Measurements from ENCODE around the gene CASQ2. TPM values are rescaled to one million over a fixed set of nuclear protein-coding genes. Genes with fewer than 3 reads are reported as not detected.

Gene CASQ2
- total RNA-seq, 8 experiments from 2014 or later = 0.09 to 0.42 (median 0.21) TPM; not detected in 3

DNA sequence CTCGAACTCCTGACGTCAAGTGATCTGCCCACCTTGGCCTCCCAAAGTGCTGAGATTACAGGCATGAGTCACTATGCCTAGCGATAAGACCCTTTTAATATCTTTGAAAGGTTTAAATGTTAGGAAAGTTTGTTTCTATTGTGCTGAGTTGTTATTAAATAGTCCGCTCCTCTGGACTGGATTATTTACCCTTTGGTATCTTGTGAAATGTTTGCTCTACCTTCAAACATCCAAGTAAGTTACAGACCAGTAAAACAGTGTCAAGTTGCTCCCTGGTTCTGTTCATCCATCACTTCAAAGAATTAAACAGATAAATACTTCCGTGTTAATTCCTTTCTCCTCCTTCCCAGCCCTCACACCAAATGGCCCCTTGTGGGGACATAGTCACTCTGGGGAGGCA lies 44.8 kb downstream of the CASQ2 start:
- WGBS, 10 experiments = 0 to 94% (median 85%) methylated on average over 1 to 5 of the region's 5 CpGs; no CpG with 5 or more reads in 4 of the 10 experiments
- Histone ChIP-seq H3K4me3 (no peak overlapping the region), H3K4me1 (replicated peaks in 1 of 2) (peaks cover 16 to 23% of the 10 kb centered on the region in 2 donors), H3K27ac (no peak overlapping the region)
- no peak for ATAC-seq (replicated peaks in 6 of 8)
- in situ Hi-C loops (cut with MboI; ENCODE audit: low pct_unique_long_range_greater_than_20kb in 2 of 9, low sequenced_read_pairs in 9 of 9, unreplicated experiment in 9 of 9) = loop anchor here in 1 of 9 experiments (25.0 kb wide), 1 partner anchor 111 kb away; no protein-coding TSS in a partner anchor

DNA sequence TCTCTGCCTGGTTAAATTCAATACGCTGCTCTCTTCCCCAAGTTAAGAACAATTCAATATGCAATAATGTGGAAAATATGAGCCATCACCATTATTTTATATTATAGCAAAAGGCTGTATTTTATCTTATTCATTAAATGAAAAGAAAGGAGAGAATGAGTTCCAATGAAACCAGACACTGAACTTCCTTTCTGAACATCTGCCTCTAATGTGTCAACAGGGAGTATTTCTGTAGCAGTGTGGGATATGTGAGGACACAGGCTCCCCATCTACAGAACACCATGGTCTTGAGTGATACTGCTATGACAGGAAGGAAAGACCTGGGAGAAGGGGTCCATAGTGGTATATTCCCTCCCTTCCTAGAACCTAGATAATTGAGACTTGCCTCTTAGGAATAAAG lies 46.3 kb downstream of the CASQ2 start:
- Histone ChIP-seq H3K27ac (no peak overlapping the region), H3K4me3 (no peak overlapping the region), H3K4me1 (replicated peaks in 1 of 2) (peaks cover 4 to 15% of the 10 kb centered on the region in 2 donors)
- in situ Hi-C loops (cut with MboI; ENCODE audit: low pct_unique_long_range_greater_than_20kb in 2 of 9, low sequenced_read_pairs in 9 of 9, unreplicated experiment in 9 of 9) = loop anchor here in 1 of 9 experiments (25.0 kb wide), 1 partner anchor 110 kb away; no protein-coding TSS in a partner anchor
- WGBS, 10 experiments = 44 to 100% (median 67%) methylated on average over 1 of the region's 1 CpG; no CpG with 5 or more reads in 2 of the 10 experiments
- no peak for ATAC-seq (replicated peaks in 6 of 8)

DNA sequence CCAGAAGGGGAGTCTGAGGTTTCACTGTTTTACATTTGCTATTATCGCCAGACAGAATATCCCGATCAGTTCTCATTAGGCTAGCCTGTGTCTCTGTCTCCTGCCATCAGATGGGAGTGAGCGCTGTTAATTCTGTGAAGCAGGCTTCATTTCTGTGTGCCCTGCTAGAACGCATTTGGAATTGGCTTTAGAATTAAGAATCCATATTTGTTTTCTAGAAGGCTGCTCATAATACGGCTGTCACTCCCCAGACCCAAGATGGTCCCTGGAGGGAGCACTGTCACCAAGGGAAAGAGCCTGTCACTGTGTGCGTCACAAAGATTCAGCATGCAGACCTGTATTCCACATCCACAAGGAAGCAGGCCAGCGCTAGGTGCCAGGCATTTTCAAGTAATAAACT lies 49.2 kb downstream of the CASQ2 start:
- in situ Hi-C loops (cut with MboI; ENCODE audit: low pct_unique_long_range_greater_than_20kb in 2 of 9, low sequenced_read_pairs in 9 of 9, unreplicated experiment in 9 of 9) = loop anchor here in 3 of 9 experiments (10.0 to 25.0 kb wide), 2 partner anchors 46 to 107 kb away; partner anchors contain the start of gene CASQ2 (in 2 of the 3)
- H3K27ac ChIP-seq = peak overlapping the region in 1 of 2 donors; percentile 36
- no peak overlapping the region for H3K4me3 ChIP-seq
- H3K4me1 ChIP-seq (replicated peaks in 1 of 2) = peaks cover 3 to 15% of the 10 kb centered on the region in 2 donors
- ATAC-seq (replicated peaks in 6 of 8) = peak in 4 of 8 experiments; percentile 43 to 67 (median 62)
- 52 to 95% (median 87%) methylated on average over 1 to 7 of the region's 7 CpGs for WGBS, 10 experiments

DNA sequence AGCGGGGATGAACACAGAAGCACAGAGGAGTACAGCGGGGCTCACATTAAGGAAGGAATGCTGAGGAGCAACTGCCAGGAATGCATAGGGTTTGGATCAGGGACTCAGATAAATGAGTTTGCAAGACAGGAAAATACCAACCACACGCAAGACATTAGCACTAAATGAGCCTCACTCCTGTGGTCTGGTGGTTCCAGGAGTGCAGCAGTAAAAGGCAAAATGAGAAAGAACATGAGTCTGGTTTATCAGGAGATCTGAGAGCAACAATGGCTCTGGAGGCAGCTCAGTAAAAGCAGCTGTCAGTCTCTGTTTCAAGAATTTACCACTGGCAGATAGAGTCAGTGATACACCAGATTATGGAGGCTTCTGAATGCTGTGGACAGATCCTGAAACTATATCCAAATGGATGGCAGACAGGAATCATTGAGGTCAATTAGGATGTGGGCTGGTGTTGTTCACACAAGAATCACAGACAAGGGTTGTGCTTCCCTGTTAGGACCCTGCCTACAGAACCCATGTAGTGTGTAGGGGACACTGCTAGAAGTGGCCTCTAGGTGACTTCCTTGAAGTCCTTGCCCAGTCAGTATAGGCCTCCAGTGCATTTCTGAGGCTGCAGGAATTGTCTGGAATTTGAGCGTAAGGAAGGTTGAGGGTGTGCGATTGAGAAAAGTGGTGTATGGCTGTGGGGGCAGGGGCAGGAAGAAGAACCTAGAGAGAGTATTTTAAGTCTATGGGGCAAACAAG lies 50.3 kb downstream of the CASQ2 start:
- Histone ChIP-seq H3K4me3 (no peak overlapping the region), H3K4me1 (replicated peaks in 1 of 2) (peaks cover 3 to 15% of the 10 kb centered on the region in 2 donors), H3K27ac (no peak overlapping the region)
- in situ Hi-C loops (cut with MboI; ENCODE audit: low pct_unique_long_range_greater_than_20kb in 2 of 9, low sequenced_read_pairs in 9 of 9, unreplicated experiment in 9 of 9) = loop anchor here in 3 of 9 experiments (10.0 to 25.0 kb wide), 2 partner anchors 47 to 106 kb away; partner anchors contain the start of gene CASQ2 (in 2 of the 3)
- no peak for ATAC-seq (replicated peaks in 6 of 8)
- 20 to 97% (median 73%) methylated on average over 1 to 5 of the region's 5 CpGs; no CpG with 5 or more reads in 2 of the 10 experiments for WGBS, 10 experiments

DNA sequence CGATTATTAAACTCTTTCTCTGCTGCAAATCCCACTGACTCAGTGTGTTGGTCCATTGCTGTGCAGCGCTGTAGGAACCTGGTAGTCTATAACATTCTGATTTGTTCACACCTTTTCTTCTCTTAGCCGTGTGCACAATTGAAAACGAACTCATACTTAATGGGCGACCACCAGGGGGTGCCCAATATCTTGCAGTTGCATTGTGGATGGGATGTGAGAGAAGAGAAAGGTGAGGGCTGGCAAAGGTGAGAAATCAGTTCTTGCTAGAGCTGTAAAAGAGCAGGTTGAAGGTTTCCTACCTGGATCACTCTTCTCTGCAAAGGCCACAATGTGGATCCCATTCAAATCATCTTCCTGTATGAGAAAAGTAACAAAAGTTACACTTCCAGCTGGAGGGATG lies 51.0 kb downstream of the CASQ2 start:
- ATAC-seq (replicated peaks in 6 of 8) = peak in 4 of 8 experiments; percentile 50 to 75 (median 64)
- in situ Hi-C loops (cut with MboI; ENCODE audit: low pct_unique_long_range_greater_than_20kb in 2 of 9, low sequenced_read_pairs in 9 of 9, unreplicated experiment in 9 of 9) = loop anchor here in 3 of 9 experiments (10.0 to 25.0 kb wide), 2 partner anchors 47 to 105 kb away; partner anchors contain the start of gene CASQ2 (in 2 of the 3)
- H3K4me1 ChIP-seq (replicated peaks in 1 of 2) = peaks cover 3 to 15% of the 10 kb centered on the region in 2 donors

DNA sequence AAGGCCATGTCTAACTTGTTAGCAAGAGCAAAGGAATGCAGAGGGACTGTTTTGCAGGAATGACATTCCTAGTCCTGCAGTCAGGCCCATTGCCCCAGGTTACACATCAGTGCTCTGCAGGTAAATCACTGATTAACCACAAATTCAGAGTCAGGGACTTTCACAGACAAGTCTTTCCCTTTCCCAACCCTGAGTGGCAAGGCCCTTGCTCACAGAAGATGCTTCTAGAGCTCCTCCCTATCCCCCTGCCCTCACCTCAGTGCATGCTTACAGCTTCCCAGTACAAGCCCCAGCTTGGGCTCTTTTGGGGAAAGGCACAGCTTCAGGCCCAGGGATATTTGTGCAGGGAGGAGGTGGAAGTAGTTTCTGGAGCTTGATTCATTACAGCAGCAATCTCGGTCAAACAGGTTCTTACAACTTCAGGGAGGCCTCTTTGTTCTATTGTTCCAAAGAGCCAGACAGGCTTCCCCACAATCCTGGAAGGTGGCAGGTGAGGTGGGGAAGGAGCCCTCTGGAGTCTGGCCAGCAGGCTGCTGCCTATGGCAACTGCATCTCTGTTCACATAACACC lies 53.9 kb downstream of the CASQ2 start:
- Histone ChIP-seq H3K4me3 (no peak overlapping the region), H3K4me1 (replicated peaks in 1 of 2) (peaks cover 3 to 14% of the 10 kb centered on the region in 2 donors), H3K27ac (no peak overlapping the region)
- in situ Hi-C loops (cut with MboI; ENCODE audit: low pct_unique_long_range_greater_than_20kb in 2 of 9, low sequenced_read_pairs in 9 of 9, unreplicated experiment in 9 of 9) = loop anchor here in 3 of 9 experiments (10.0 to 25.0 kb wide), 2 partner anchors 50 to 102 kb away; partner anchors contain the start of gene CASQ2 (in 2 of the 3)
- WGBS, 10 experiments = 57 to 71% (median 63%) methylated on average over 1 of the region's 1 CpG; no CpG with 5 or more reads in 6 of the 10 experiments
- ATAC-seq (replicated peaks in 6 of 8) = peak in 1 of 8 experiments; percentile 17

More for the DNA sequence above, 51.0 kb downstream of the CASQ2 start:
- Histone ChIP-seq H3K4me3 (no peak overlapping the region), H3K27ac (no peak overlapping the region)
- 20 to 81% (median 51%) methylated on average over 2 to 5 of the region's 5 CpGs; no CpG with 5 or more reads in 2 of the 10 experiments for WGBS, 10 experiments

DNA sequence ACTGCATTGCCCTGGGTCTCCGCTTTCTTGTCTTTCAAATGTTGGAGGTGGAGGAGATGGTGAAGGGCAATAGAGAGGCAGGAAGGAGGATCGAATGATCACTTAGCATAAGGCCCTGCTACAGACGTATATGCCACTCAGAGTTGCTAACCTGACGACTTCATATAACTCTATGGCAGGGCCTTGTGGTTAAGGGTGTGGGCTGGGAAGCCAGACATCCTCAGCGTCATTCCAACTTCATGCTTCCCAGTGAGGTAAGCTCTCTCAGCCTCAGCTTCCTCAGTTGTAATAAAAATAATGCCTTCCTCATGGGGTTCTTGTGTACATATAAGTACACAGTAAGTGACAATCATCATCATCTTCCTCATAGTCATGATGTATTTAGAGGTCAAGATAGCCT lies 54.6 kb downstream of the CASQ2 start:
- 27 to 87% (median 85%) methylated on average over 2 to 4 of the region's 5 CpGs; no CpG with 5 or more reads in 4 of the 10 experiments for WGBS, 10 experiments

DNA sequence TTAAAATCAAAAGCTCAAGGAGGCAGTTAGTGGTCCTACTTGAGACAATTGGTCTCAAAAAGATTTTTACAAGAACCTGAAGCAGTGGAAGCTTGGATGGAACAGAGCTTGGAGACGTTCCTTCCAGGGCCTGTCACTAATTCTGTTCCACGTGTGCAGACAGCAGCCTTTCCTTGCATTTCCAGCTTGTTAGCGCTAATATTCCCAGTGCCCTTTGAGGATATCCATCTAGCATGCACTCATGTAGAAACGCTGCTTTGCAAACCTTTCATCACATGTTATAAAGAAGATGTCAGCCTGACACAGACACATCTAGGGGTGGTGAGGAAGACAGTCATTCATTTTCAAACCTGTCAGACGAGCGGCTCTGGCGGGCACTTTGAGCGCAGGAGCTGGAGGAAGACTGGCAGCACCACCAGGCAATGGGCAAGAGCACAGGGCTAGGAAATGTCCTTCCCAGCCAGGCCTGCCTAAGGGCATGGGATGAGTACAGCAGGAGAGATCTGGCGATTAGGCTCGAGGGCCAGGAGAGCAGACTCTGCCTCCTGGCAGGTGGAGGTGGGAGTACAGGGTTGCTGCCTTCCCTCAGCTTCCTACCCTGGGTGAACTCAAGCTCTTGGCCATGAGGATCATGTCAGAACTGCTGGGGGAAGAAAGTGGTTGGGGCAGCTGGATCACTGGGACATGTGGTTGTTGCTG lies 55.5 kb downstream of the CASQ2 start:
- 0 to 95% (median 61%) methylated on average over 1 to 10 of the region's 10 CpGs; no CpG with 5 or more reads in 1 of the 10 experiments for WGBS, 10 experiments
- in situ Hi-C loops (cut with MboI; ENCODE audit: low pct_unique_long_range_greater_than_20kb in 2 of 9, low sequenced_read_pairs in 9 of 9, unreplicated experiment in 9 of 9) = loop anchor here in 3 of 9 experiments (10.0 to 25.0 kb wide), 2 partner anchors 52 to 101 kb away; partner anchors contain the start of gene CASQ2 (in 2 of the 3)
- Histone ChIP-seq H3K4me3 (no peak overlapping the region), H3K27ac (no peak overlapping the region), H3K4me1 (replicated peaks in 1 of 2) (peaks cover 0 to 2% of the 10 kb centered on the region in 2 donors)
- peak in 2 of 8 experiments; percentile 38 to 42 for ATAC-seq (replicated peaks in 6 of 8)

More for the DNA sequence above, 54.6 kb downstream of the CASQ2 start:
- Histone ChIP-seq H3K27ac (no peak overlapping the region), H3K4me1 (replicated peaks in 1 of 2) (peaks cover 0 to 6% of the 10 kb centered on the region in 2 donors), H3K4me3 (no peak overlapping the region)
- in situ Hi-C loops (cut with MboI; ENCODE audit: low pct_unique_long_range_greater_than_20kb in 2 of 9, low sequenced_read_pairs in 9 of 9, unreplicated experiment in 9 of 9) = loop anchor here in 3 of 9 experiments (10.0 to 25.0 kb wide), 2 partner anchors 51 to 102 kb away; partner anchors contain the start of gene CASQ2 (in 2 of the 3)
- ATAC-seq (replicated peaks in 6 of 8) = no peak

DNA sequence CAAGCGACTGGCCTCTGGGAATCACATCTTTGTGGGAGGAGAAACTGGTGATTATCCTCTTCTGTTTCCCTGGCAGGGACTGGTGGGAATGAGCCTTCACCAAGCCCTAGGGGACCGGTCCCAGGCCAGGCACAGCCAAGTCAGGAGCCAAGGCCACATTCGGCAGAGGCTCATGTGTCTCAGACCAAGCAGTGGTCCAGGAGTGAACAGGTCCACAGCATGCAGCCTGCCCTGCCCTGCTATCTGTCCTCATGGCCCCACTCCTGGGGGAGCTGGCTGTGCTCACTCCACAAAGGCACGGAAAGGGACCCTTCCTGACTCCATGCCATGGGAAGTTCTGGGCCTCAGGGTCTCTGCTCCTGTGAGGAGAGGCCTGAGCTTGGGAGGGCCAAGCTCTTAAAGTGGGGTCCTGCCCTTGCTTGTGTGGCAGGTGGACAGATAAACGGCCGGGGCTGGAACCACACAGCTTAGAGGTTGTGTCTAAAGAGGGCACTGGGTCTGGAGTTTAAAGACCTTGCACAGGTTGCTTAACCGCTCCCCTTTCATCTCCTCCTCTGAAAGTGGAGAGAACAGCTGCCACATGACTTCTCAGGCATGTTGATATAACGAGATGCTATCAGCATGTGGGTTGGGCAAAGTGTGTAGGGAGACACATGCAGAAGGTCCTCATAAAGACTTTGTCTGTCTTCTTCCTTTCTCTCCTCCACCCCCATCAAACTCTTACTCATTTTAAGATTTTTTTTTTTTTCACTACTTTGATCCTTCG lies 57.5 kb downstream of the CASQ2 start:
- 0 to 76% (median 60%) methylated on average over 2 to 8 of the region's 9 CpGs for WGBS, 10 experiments
- H3K27ac ChIP-seq = no peak overlapping the region
- peaks cover 0 to 3% of the 10 kb centered on the region in 2 donors for H3K4me1 ChIP-seq (replicated peaks in 1 of 2)
- no peak overlapping the region for H3K4me3 ChIP-seq
- in situ Hi-C loops (cut with MboI; ENCODE audit: low pct_unique_long_range_greater_than_20kb in 2 of 9, low sequenced_read_pairs in 9 of 9, unreplicated experiment in 9 of 9) = loop anchor here in 3 of 9 experiments (10.0 to 25.0 kb wide), 2 partner anchors 54 to 99 kb away; partner anchors contain the start of gene CASQ2 (in 2 of the 3)
- ATAC-seq (replicated peaks in 6 of 8) = peak in 2 of 8 experiments; percentile 53 to 68

DNA sequence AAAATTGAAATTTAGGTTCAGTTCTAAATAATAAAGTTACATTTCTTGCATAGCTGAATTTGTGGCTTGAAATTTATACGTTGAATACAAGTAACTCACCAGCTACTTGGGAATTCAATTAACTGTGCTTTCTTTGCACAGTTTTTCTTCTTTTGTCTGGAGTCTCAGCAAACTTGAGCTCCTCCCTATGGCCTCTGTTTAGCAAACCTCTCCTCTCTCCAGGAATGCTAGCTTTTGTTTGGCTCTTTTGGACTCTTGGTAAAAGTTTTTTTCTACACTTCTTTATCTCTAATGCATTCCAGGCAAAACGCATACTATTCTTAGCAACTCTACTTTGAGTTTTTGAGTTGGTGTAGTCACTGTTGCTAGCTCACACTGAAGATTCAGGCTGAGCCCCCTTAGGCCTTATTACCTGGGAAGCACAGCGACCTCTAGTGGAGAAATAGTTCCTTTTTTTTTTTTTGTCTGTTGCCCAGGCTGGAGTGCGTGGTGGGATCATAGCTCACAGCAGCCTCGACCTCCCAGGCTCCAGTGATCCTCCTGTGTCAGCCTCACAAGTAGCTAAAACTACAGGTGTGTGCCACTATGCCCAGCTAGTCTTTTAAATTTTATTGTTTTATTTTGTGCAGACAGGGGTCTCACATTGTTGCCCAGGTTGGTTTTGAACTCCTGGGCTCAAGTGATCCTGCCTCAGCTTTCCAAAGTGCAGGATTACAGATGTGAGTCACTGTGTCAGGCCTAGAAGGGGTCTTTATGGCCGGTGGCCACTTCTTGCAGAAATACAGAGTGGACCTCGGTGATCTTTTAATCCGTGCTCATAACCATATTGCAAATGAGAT lies 61.7 kb downstream of the CASQ2 start:
- in situ Hi-C loops (cut with MboI; ENCODE audit: low pct_unique_long_range_greater_than_20kb in 2 of 9, low sequenced_read_pairs in 9 of 9, unreplicated experiment in 9 of 9) = loop anchor here in 2 of 9 experiments (10.0 to 25.0 kb wide), 2 partner anchors 92 to 95 kb away; no protein-coding TSS in a partner anchor
- ATAC-seq (replicated peaks in 6 of 8) = peak; percentile 24 to 83 (median 62)
- H3K4me1 ChIP-seq (replicated peaks in 1 of 2) = peaks cover 9 to 16% of the 10 kb centered on the region in 2 donors
- 0 to 88% (median 33%) methylated on average over 1 to 8 of the region's 8 CpGs for WGBS, 10 experiments
- no peak overlapping the region for H3K27ac ChIP-seq
- H3K4me3 ChIP-seq = no peak overlapping the region

DNA sequence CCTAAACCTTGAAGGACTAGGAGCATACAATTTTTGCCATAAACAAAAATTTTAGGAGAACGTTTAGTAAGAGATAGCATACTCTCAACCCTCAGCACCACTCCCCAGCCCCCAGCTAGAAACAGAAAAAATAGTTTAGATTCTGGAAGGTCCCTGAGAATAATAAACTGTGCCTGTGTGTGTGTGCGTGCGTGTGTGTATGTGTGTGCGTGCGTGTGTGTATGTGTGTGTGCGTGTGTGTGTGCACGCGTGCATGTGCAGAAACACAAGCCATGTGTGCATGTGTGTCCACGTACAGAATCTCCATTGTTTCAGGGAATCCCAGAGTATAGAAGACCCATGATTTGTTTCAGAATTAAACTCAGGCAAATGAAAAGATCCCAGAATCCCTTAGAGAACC lies 62.6 kb downstream of the CASQ2 start:
- 0 to 100% (median 73%) methylated on average over 1 to 6 of the region's 9 CpGs; no CpG with 5 or more reads in 3 of the 10 experiments for WGBS, 10 experiments
- H3K27ac ChIP-seq = no peak overlapping the region
- in situ Hi-C loops (cut with MboI; ENCODE audit: low pct_unique_long_range_greater_than_20kb in 2 of 9, low sequenced_read_pairs in 9 of 9, unreplicated experiment in 9 of 9) = loop anchor here in 2 of 9 experiments (10.0 to 25.0 kb wide), 2 partner anchors 91 to 94 kb away; no protein-coding TSS in a partner anchor
- H3K4me3 ChIP-seq = no peak overlapping the region
- H3K4me1 ChIP-seq (replicated peaks in 1 of 2) = peaks cover 9 to 16% of the 10 kb centered on the region in 2 donors
- ATAC-seq (replicated peaks in 6 of 8) = peak in 3 of 8 experiments; percentile 7 to 19 (median 9)
